SK-N-MC (cell line): ENCODE measurements around the gene PEX11B.

Source experiments
- EZH2 ChIP-seq: fragments of 200-600 bp; sonication (generic); IDR thresholded peaks from one replicate; pipeline ENCODE4 v1.6.1; 2017; ENCODE audit warnings: antibody characterized with exemption
- FOXP2 ChIP-seq: optimal IDR thresholded peaks from 2 replicates; pipeline ENCODE3; 2011; ENCODE audit warnings: mild to moderate bottlenecking, moderate library complexity; ENCODE audit not compliant: insufficient read depth; ENCODE audit errors: extremely low read length, control extremely low read depth
- POLR2AphosphoS5 ChIP-seq: IDR thresholded peaks from 2 replicates; pipeline ENCODE4 v1.6.1; 2012; ENCODE audit warnings: mild to moderate bottlenecking, low read depth, low read length, borderline replicate concordance

GRCh38 chr1:145884675-145885074 is 33.8 kb downstream of the PEX11B start:
- TF ChIP-seq EZH2 = no peak
- TF ChIP-seq FOXP2 = no peak
- TF ChIP-seq POLR2AphosphoS5 = no peak
